GM12865 (cell line): ENCODE results near the gene CERS1.
A peak's percentile ranks its signal among the peaks of the same experiment; 100 is the strongest.

ENCODE experiments used
- DNase-seq: peaks from one replicate; pipeline ENCODE4 v3.0.0; 2010; ENCODE audit warnings: low read depth
- H3K4me3 ChIP-seq: 2 replicates; pipeline ENCODE4 v1.5.1; 2011; ENCODE audit warnings: mild to moderate bottlenecking, low read depth, low read length, control low read depth
- TF ChIP-seq, protein P1 (sequence below): IDR thresholded peaks from 2 replicates; pipeline ENCODE4 v1.5.1; 2011; ENCODE audit warnings: low read length, control low read depth, low read depth, inconsistent platforms; ENCODE audit not compliant: insufficient read depth; ENCODE audit errors: missing control alignments

CERS1 gene, protein sequence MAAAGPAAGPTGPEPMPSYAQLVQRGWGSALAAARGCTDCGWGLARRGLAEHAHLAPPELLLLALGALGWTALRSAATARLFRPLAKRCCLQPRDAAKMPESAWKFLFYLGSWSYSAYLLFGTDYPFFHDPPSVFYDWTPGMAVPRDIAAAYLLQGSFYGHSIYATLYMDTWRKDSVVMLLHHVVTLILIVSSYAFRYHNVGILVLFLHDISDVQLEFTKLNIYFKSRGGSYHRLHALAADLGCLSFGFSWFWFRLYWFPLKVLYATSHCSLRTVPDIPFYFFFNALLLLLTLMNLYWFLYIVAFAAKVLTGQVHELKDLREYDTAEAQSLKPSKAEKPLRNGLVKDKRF

DNA sequence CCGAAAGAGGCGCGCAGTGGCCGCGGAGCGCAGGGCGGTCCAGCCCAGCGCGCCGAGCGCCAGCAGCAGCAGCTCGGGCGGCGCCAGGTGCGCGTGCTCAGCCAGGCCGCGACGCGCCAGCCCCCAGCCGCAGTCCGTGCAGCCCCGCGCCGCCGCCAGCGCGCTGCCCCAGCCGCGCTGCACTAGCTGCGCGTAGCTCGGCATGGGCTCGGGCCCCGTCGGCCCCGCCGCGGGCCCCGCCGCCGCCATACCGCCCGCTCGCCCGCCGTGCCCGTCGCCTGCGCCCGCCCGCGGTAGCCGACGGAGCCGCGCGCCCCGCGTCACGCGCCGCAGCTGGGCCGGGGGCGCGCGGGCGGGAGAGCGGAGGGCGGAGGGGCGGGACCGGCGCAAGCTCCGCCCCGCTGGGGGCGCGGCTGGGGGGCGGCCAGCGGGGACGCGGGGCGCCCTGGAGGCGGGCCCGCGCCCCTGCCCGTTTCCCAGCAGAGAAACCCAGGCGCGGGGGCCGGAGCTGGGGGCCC lies at the start of gene CERS1:
CERS1 (minus strand) TSS at position 335 of the 518 bp plus-strand sequence; CDS start at position 249, 86 bp downstream.
- DNase-seq, result no peak
- TF ChIP-seq, protein P1, sequence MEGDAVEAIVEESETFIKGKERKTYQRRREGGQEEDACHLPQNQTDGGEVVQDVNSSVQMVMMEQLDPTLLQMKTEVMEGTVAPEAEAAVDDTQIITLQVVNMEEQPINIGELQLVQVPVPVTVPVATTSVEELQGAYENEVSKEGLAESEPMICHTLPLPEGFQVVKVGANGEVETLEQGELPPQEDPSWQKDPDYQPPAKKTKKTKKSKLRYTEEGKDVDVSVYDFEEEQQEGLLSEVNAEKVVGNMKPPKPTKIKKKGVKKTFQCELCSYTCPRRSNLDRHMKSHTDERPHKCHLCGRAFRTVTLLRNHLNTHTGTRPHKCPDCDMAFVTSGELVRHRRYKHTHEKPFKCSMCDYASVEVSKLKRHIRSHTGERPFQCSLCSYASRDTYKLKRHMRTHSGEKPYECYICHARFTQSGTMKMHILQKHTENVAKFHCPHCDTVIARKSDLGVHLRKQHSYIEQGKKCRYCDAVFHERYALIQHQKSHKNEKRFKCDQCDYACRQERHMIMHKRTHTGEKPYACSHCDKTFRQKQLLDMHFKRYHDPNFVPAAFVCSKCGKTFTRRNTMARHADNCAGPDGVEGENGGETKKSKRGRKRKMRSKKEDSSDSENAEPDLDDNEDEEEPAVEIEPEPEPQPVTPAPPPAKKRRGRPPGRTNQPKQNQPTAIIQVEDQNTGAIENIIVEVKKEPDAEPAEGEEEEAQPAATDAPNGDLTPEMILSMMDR, result no peak
- no peak within 1 kb of the TSS for H3K4me3 ChIP-seq

DNA sequence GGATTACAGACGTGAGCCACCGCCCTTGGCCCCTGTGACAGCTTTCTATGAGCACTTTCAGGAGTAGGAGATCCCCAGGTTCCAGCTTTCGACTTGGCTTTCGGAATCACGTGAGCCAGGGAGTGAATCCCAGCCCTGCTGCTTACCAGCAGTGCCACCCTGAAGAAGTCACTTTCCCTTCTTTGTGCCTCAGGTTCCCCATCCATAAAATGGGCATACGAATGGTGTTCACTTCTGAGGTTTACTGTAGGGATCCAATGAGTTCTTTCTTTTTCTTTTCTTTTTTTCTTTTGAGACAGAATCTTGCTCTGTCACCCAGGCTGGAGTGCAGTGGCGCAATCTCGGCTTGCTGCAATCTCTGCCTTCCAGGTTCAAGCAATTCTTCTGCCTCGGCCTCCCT lies 49.3 kb upstream of the CERS1 start:
- H3K4me3 ChIP-seq, result no peak overlapping the region
- TF ChIP-seq, protein P1, result no peak
- no peak for DNase-seq

- no peak overlapping the region for H3K4me3 ChIP-seq
- DNase-seq, result no peak
- TF ChIP-seq, protein P1, result no peak
These were observed 47.5 kb upstream of the CERS1 start for GRCh38 chr19:18943465-18943864.

DNA sequence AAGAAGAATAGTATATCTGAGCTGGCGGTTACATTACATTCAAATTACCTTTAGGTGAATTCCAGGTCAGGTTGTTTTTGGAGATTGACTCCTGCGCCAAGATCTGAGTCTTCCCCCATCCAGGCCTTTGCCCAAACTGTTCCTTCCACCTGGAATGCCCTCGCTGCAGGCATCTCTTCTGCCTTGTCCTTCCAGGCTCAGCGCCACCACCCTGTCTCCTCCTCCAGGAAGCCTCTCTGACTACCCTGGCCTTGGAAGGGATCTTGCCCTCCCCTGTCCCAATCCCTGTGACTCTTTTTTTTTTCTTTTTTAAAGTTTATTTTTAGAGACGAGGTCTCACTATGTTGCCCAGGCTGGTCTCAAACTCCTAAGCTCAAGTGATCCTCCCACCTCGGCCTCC lies 46.7 kb upstream of the CERS1 start:
- TF ChIP-seq, protein P1, result no peak
- no peak overlapping the region for H3K4me3 ChIP-seq
- no peak for DNase-seq

DNA sequence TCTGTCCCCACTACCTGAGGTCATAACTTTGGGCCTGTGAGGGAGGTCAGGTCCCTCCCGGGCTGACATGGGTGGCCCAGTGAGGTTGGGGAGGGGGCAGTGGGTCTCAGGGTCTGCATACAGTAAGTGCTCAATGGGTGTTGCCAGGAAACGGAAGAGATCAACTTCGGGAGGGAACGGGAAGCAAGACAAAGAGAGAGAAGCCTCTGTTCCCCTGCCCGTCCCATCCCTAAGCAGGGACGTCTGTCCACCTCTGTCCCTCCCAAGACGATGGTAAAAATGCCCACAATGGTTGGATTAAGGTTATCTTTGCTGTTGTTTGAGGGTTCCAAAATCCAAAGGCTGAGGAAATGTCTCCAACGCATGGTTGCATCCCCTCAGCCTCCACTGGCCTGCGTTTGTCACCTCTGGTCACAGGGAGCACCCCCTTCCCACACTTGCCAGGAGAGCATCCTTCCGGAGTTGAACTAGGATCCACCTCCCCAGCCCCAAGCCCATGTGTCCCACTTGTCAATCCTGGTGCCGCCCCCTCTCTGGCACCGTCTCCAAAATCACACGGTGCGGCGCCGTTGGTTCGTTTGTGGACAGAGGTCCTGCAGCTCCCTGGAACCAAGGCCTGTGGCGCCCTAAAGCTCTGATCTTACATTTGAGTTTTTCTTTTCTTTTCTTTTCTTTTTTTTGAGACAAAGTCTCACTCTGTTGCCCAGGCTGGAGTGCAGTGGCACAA lies 45.8 kb upstream of the CERS1 start:
- no peak overlapping the region for H3K4me3 ChIP-seq
- no peak for DNase-seq
- TF ChIP-seq, protein P1, result no peak

GRCh38 chr19:18940769-18941627 lies 45.0 kb upstream of the CERS1 start, which contains the start of gene HOMER3:
Gene HOMER3 (minus strand): TSS chr19:18941217. CDS start chr19:18938982, 2,235 bp downstream.
- TF ChIP-seq, protein P1, result peak; percentile 45
- H3K4me3 ChIP-seq, result peak within 1 kb of the TSS; percentile 80
- DNase-seq, result peak; percentile 66
